Vagina (tissue), 2 donors: Measurements from ENCODE around the gene PXDN.

Source experiments
- POLR2A ChIP-seq, 2 donors: fragments of 450-650 bp; IDR thresholded peaks; one replicate each; pipeline ENCODE4 v1.6.1; 2017; ENCODE audit warnings: antibody characterized with exemption in 2 of 2, mild to moderate bottlenecking in 2 of 2, moderate library complexity in 2 of 2
- POLR2AphosphoS5 ChIP-seq, 2 donors: sonication (generic); formaldehyde crosslinking; IDR thresholded peaks; one replicate each; pipeline ENCODE4 v1.9.0; 2017; ENCODE audit warnings: antibody characterized with exemption in 2 of 2, mild to moderate bottlenecking in 2 of 2, low read depth in 1 of 2; ENCODE audit not compliant: insufficient read depth in 1 of 2
- TF ChIP-seq, protein P1 (sequence below), 3 experiments: fragments of 450-650 bp in 2 of 3; fragments of 200-600 bp in 1 of 3; sonication (generic) in 1 of 3; IDR thresholded peaks; one replicate each; pipeline ENCODE4 v1.5.1; 2017 to 2019; ENCODE audit warnings: antibody characterized with exemption in 3 of 3, mild to moderate bottlenecking in 2 of 3, moderate library complexity in 2 of 3

DNA sequence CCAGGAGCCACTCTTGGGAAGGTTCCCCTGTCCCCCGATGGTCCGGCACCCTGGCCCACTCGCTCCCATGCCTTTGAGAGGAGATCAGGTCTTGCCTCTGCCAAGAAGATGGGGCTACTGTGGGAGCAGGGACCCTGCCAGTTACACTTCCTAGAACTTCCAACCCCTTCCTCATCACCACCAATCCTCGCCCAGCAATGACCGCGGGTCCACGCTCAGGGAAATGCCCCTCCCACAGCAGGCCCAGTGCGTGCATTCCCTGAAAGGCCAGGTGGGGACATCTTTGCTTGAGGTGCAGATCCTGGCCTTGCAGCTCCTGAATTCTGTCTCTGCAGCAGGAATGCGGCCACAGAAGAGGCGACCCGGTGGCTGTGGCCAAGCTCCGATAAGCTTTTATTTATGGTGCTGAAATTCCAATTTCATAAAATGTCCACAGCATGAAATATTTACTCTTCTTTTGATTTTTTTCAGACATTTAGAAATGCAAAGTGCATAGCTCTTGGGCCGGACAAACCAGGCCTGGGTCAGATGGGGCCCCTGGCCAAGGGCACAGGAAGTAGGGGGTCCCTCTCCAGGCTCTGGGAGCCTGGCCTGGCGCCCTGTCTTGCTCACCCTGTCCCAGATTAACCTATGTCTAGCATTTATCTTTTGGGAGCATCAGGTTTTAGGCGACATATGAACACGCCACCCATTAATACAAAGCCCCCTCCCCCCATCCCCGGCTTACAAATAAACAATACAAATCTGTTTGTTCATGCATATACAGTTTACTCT, 29.8 kb downstream of the PXDN start:
- TF ChIP-seq, protein P1, sequence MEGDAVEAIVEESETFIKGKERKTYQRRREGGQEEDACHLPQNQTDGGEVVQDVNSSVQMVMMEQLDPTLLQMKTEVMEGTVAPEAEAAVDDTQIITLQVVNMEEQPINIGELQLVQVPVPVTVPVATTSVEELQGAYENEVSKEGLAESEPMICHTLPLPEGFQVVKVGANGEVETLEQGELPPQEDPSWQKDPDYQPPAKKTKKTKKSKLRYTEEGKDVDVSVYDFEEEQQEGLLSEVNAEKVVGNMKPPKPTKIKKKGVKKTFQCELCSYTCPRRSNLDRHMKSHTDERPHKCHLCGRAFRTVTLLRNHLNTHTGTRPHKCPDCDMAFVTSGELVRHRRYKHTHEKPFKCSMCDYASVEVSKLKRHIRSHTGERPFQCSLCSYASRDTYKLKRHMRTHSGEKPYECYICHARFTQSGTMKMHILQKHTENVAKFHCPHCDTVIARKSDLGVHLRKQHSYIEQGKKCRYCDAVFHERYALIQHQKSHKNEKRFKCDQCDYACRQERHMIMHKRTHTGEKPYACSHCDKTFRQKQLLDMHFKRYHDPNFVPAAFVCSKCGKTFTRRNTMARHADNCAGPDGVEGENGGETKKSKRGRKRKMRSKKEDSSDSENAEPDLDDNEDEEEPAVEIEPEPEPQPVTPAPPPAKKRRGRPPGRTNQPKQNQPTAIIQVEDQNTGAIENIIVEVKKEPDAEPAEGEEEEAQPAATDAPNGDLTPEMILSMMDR (IDR thresholded peaks at IDR 0.05), result no peak
- TF ChIP-seq POLR2A (IDR thresholded peaks at IDR 0.05) (no peak), POLR2AphosphoS5 (IDR thresholded peaks at IDR 0.05; ENCODE audit: insufficient read depth in 1 of 2, low read depth in 1 of 2) (no peak)
